Panc1 (cell line): ENCODE measurements around the gene INS.

ENCODE experiments used
- POLR2AphosphoS5 ChIP-seq: IDR thresholded peaks from 2 replicates; pipeline ENCODE4 v1.6.1; 2012; ENCODE audit warnings: mild to moderate bottlenecking, low read depth, low read length, moderate library complexity
- TF ChIP-seq, protein P1 (sequence below): fragments of 450-650 bp; IDR thresholded peaks from 2 replicates; pipeline ENCODE4 v1.5.1; 2017; ENCODE audit warnings: mild to moderate bottlenecking

DNA sequence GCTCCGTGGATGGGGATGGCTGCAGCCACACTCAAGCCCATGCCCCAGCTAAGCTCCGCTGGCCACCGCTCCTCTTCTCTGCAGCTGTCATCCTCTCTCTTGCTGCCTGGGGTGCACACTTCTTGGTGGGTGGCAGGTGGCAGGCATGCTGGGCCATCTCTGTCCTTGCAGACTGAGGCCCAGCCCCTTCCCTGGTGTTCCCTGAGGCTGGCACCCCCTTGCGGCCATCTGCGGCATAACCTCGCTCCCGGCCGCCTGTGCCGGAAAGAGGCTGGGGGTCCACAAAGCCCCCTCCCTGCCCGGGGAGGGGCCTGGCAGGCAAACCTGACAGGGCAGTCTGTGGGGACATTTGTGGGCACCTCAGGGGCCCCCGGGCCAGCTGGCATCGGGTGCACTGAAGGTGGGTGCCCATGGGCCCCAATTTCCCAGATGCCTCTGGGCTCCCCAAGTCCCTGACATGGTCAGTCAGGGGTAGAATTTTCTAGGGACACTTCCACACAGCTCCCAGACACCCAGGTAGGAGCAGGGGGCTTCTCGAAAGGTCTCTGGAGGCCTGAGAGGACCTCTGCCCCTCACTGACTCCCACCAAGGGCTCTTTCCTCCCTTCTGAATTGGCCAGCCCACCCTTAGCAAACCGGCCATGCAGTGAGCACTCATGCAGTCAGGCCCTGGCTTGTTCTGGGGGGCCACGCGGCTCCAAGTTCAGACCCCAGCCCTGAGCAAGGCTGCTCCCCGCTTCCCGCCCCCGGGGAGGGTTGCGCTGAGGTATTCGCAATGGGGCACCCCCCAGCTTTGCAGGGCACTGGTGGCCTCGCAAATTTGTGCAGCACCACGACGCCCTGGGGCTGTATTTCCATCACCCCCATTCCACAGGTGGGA is 34.1 kb upstream of the INS start:
- TF ChIP-seq, protein P1, sequence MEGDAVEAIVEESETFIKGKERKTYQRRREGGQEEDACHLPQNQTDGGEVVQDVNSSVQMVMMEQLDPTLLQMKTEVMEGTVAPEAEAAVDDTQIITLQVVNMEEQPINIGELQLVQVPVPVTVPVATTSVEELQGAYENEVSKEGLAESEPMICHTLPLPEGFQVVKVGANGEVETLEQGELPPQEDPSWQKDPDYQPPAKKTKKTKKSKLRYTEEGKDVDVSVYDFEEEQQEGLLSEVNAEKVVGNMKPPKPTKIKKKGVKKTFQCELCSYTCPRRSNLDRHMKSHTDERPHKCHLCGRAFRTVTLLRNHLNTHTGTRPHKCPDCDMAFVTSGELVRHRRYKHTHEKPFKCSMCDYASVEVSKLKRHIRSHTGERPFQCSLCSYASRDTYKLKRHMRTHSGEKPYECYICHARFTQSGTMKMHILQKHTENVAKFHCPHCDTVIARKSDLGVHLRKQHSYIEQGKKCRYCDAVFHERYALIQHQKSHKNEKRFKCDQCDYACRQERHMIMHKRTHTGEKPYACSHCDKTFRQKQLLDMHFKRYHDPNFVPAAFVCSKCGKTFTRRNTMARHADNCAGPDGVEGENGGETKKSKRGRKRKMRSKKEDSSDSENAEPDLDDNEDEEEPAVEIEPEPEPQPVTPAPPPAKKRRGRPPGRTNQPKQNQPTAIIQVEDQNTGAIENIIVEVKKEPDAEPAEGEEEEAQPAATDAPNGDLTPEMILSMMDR = peak; percentile 100
- TF ChIP-seq POLR2AphosphoS5 = no peak
